Stimulated activated CD4-positive, alpha-beta T cell treated with anti-CD3 and anti-CD28 coated beads, Interleukin-15, amount 100 ng/mL, for 1 hour (primary cell): ENCODE measurements around the gene TDP2.
"Not testable (repeated sequence)": the region's sequence is repeated elsewhere in the genome, so short reads cannot be mapped to it uniquely, and the experiment has no call there.

Experiments
- DNase-seq, 2 donors: peaks; one replicate each; pipeline ENCODE4 v3.0.0-alpha.2; 2020; ENCODE audit warnings: low read depth in 1 of 2, low spot score in 1 of 2

Gene TDP2

GRCh38 chr6:24680582-24680981, 13.9 kb upstream of the TDP2 start:
- no peak for DNase-seq

- DNase-seq = not testable (repeated sequence)
These were observed 12.2 kb upstream of the TDP2 start for GRCh38 chr6:24678792-24679352.

- DNase-seq = no peak
These were observed 6.9 kb upstream of the TDP2 start for GRCh38 chr6:24673625-24674024.

GRCh38 chr6:24672620-24673182, 6.0 kb upstream of the TDP2 start:
- no peak for DNase-seq

- DNase-seq = not testable (repeated sequence)
These were observed 4.4 kb upstream of the TDP2 start for GRCh38 chr6:24671077-24671476.

- DNase-seq = not testable (repeated sequence)
These were observed 3.8 kb upstream of the TDP2 start for GRCh38 chr6:24670492-24670891.

- DNase-seq = no peak
These were observed 2.3 kb upstream of the TDP2 start for GRCh38 chr6:24668997-24669361.

GRCh38 chr6:24668066-24668996, 1.6 kb upstream of the TDP2 start:
- DNase-seq = not testable (repeated sequence)

- DNase-seq = no peak
These were observed 692 bp upstream of the TDP2 start for GRCh38 chr6:24667378-24667803.

- DNase-seq = peak; percentile 7 to 33
These were observed 530 bp downstream of the TDP2 start for GRCh38 chr6:24666097-24666640.

- DNase-seq = no peak
These were observed 2.4 kb downstream of the TDP2 start for GRCh38 chr6:24664046-24664987.

- no peak for DNase-seq
These were observed 3.5 kb downstream of the TDP2 start for GRCh38 chr6:24663189-24663588.

- no peak for DNase-seq
These were observed 4.5 kb downstream of the TDP2 start for GRCh38 chr6:24662236-24662635.

GRCh38 chr6:24661759-24662158, 4.9 kb downstream of the TDP2 start:
- DNase-seq = not testable (repeated sequence)

- DNase-seq = no peak
These were observed 6.6 kb downstream of the TDP2 start for GRCh38 chr6:24660105-24660504.

GRCh38 chr6:24659561-24659960, 7.1 kb downstream of the TDP2 start:
- no peak for DNase-seq

GRCh38 chr6:24658573-24659560, 7.8 kb downstream of the TDP2 start:
- DNase-seq = no peak

GRCh38 chr6:24655215-24655614, 11.5 kb downstream of the TDP2 start:
- no peak for DNase-seq

- no peak for DNase-seq
These were observed 16.3 kb downstream of the TDP2 start for GRCh38 chr6:24650365-24650764.

GRCh38 chr6:24649691-24650090, 17.0 kb downstream of the TDP2 start:
- no peak for DNase-seq
